ENCODE results near the gene PAQR8. TPM values are rescaled to one million over a fixed set of nuclear protein-coding genes. Genes with fewer than 3 reads are reported as not detected.
A peak's percentile ranks its signal among the peaks of the same experiment; 100 is the strongest.

PAQR8 gene
- total and polyA plus RNA-seq, 11 donors: 1.3 to 7.5 (median 3.6) TPM

DNA sequence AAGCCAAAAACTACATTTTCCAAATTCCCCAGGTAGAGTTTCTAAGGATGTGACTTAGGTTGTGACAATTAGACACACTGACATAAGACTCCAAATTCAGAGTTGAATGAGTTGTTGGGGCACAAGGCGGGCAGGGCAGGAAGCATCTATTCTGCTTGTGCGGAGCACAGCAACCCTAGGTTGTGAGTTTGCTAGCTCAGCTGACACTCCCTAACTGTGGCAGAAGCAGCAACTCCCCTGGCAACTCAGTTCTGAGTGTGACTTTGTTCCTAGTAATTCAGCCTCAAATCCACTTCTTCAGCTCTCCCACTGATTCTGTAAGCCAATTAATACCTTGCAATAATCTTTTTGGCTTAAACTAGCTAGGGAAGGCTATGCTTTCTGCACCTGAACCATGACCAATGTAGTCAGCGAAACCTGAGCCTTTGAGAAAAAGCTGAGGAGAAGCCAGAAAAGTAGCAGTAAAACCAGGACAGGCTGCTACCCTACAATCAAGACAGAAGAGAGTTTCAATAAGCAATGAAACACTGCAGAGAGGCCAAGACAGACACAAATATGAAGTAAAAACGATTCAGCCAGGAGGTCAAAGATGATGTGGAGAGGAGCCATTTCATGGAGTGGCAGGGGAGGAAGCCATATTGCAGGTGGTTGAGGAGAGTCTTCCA is 30.0 kb upstream of the PAQR8 start:
- Histone ChIP-seq H3K4me3 (no peak overlapping the region), H3K9me3 (no peaks in the 10 kb centered on the region), H3K36me3 (no peaks in the 10 kb centered on the region), H3K27me3 (no peaks in the 10 kb centered on the region), H3K4me1 (peaks cover 0 to 10% (median 0%) of the 10 kb centered on the region in 12 donors), H3K27ac (no peak overlapping the region)
- WGBS, 4 donors: 86 to 91% (median 91%) methylated on average over 4 of the region's 4 CpGs
- intact Hi-C loops (cut with DNase I): no loop called here
- DNase-seq (no peak), ATAC-seq (no peak)
- no peak for TF ChIP-seq POLR2A (IDR thresholded peaks at IDR 0.05)
- no peak for TF ChIP-seq CTCF (IDR thresholded peaks at IDR 0.05)

GRCh38 chr6:52333840-52334200 is 28.1 kb upstream of the PAQR8 start:
- DNase-seq: no peak
- peaks cover 0 to 10% (median 0%) of the 10 kb centered on the region in 12 donors for H3K4me1 ChIP-seq
- no peak overlapping the region for H3K4me3 ChIP-seq
- 11 to 23% (median 21%) methylated on average over 1 of the region's 1 CpG for WGBS, 4 donors
- intact Hi-C loops (cut with DNase I): no loop called here
- TF ChIP-seq POLR2A (IDR thresholded peaks at IDR 0.05) (no peak), CTCF (IDR thresholded peaks at IDR 0.05) (no peak)
- no peaks in the 10 kb centered on the region for H3K9me3 ChIP-seq
- no peaks in the 10 kb centered on the region for H3K36me3 ChIP-seq
- no peak for ATAC-seq
- H3K27me3 ChIP-seq: no peaks in the 10 kb centered on the region
- H3K27ac ChIP-seq: peak overlapping the region in 1 of 12 donors; percentile 30

GRCh38 chr6:52335576-52335975 is 26.4 kb upstream of the PAQR8 start:
- no peak overlapping the region for H3K4me3 ChIP-seq
- TF ChIP-seq POLR2A (IDR thresholded peaks at IDR 0.05) (no peak), CTCF (IDR thresholded peaks at IDR 0.05) (no peak)
- H3K4me1 ChIP-seq: peaks cover 0 to 10% (median 0%) of the 10 kb centered on the region in 12 donors
- no peak for DNase-seq
- no peak for ATAC-seq
- intact Hi-C loops (cut with DNase I): no loop called here
- no peak overlapping the region for H3K27ac ChIP-seq
- H3K9me3 ChIP-seq: no peaks in the 10 kb centered on the region
- H3K36me3 ChIP-seq: no peaks in the 10 kb centered on the region
- H3K27me3 ChIP-seq: no peaks in the 10 kb centered on the region

GRCh38 chr6:52336919-52337561 is 24.9 kb upstream of the PAQR8 start:
- Histone ChIP-seq H3K36me3 (no peaks in the 10 kb centered on the region), H3K27me3 (no peaks in the 10 kb centered on the region), H3K4me3 (no peak overlapping the region), H3K4me1 (peaks cover 0 to 10% (median 0%) of the 10 kb centered on the region in 12 donors), H3K27ac (no peak overlapping the region), H3K9me3 (no peaks in the 10 kb centered on the region)
- ATAC-seq (no peak), DNase-seq (no peak)
- TF ChIP-seq POLR2A (IDR thresholded peaks at IDR 0.05): no peak
- no peak for TF ChIP-seq CTCF (IDR thresholded peaks at IDR 0.05)
- 93 to 98% (median 96%) methylated on average over 6 of the region's 6 CpGs for WGBS, 4 donors
- intact Hi-C loops (cut with DNase I): no loop called here

Measured in heart left ventricle (tissue), 16 donors.